Urothelium cell line (cell line): Measurements from ENCODE around the gene GABRB2.

Experiments used
- DNase-seq: peaks from one replicate; pipeline ENCODE4 v3.0.0; 2011; ENCODE audit warnings: low spot score, mixed read lengths
- FAIRE-seq: peaks from 2 replicates; lab custom pipeline; 2011; peaks lifted over from hg19 to GRCh38; lab: Jason Lieb, UNC

GABRB2 gene

DNA sequence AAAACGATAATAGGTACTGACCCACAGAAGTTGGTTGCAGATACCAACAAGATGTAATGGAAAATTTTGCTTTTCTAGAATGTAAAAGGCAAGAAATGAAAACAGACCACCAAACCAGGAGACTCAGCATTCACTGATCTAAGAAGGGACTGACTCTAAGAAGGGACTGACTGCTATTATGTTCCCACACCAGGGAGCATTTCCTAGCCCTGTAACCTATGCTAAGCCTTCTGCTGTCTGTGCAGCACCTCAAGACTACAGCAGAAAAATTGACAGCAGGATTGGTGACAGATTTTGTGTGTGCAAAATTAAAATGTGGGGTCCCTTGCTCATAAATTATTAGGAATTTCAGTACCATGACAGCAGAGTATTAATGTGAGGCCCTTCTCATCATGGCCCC lies 154.8 kb downstream of the GABRB2 start:
- FAIRE-seq (no peak), DNase-seq (no peak)

DNA sequence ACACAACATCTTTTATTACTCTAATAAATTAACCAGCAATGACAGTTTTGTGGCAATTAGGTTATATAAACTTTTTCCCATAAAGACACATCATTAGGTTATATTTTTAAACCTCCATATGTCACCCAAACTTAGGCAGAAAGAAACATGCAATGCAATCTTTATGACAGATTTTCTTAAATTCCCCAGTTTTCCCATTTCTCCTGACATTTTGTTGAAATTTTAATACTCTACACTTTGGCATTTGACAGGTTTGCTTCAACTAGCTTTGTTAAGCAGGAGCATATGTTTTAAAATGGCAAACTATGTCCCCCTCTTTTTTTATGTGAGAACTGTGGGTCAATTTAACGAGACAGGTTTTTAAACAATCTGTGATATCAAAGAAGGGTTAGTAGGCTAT lies 155.5 kb downstream of the GABRB2 start:
- FAIRE-seq (no peak), DNase-seq (no peak)

- FAIRE-seq (no peak), DNase-seq (no peak)
Measured at GRCh38 chr5:161387121-161387520, 159.4 kb downstream of the GABRB2 start.

- DNase-seq (no peak), FAIRE-seq (no peak)
Measured at GRCh38 chr5:161385027-161385426, 161.5 kb downstream of the GABRB2 start.

- DNase-seq = no peak
- FAIRE-seq = no peak
Measured at GRCh38 chr5:161382685-161383084, 163.8 kb downstream of the GABRB2 start.

DNA sequence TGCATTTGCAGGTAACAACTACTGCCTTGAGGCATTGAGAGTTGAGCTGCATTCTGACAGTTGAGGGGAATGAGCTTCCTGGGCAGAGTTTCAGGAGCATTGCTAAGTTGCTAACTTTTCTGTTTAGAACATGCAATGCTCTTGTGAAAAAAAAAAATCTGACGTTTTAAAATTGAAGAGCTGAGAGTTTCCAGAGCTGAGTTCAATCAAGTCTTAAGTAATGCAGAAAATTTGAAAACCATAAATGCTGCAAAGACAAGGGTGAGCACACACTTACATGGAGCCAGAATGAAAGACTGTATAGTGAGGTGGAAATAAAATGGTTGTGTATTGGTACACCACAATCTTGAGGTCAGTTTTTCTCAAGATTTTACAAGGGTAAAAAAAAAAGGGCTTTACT lies 166.0 kb downstream of the GABRB2 start:
- FAIRE-seq (no peak), DNase-seq (no peak)

DNA sequence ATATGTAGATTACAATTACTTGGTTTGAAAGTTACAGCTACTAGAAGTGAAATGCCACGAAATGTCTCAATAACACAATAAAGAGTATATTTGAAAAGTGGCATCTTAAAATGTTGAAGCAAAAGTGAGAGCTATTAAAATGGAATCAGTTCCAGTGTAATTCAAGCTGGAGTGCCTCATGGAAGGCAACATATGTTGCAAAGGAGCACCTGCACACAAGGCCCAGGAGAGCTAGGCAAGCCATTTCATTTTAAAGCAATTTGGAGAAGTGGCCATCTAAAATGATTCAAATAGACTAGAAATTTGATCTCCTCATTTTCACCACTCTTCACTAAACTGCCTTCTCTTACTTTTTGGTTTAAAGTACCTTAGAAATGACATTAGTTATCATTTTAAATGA lies 167.8 kb downstream of the GABRB2 start:
- no peak for DNase-seq
- FAIRE-seq = no peak

DNA sequence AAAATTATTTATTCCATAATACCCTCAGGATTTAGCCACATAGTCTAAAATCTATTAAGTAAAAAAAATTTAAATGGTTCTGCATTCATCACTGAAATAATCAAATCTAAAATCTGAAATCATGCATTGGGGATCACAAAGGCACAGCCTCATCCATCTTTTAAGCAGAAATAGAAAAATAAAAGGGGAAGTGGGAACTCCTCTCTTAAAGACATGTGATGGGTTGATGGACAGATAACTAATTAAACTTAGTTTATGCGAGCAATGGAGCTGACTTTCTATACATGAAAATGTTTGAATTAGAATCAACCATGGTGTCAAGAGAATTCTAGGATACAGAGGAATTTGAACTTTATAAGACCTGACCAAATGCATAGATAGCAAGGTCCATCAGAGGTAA lies 170.5 kb downstream of the GABRB2 start:
- no peak for FAIRE-seq

GRCh38 chr5:161373345-161373707 lies 173.2 kb downstream of the GABRB2 start:
- FAIRE-seq = no peak
- DNase-seq = no peak

More for the DNA sequence above, 170.5 kb downstream of the GABRB2 start:
- no peak for DNase-seq

DNA sequence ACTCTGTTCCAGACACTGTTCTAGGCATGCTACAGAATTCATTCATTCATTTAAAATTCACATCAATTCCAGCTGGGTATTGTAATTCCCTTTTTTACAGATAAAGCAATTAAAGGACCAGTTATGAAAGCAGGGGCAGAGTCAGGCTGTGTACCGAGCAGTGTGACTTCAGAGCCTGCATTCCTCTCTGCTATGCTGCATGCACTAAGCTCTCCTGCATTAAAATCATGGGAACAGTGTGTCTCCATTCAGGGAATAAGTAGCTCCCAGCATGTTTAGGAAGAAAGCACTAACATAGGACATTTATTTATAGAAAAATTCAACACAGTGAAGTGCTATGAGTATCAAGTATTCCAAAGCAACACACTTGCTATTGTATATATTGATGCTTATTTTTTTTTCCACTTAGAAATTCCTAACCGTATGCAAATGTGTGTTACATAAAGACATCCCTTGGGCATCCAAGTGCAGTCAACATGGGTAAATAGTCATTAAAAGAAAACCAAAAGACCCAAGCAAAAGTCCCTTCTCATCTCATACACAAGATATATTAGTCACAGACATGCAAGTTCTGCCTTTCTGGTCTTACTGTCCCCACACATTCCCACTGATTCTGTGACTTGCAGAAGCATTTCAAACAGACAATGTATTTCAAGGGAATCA lies 173.7 kb downstream of the GABRB2 start:
- FAIRE-seq (no peak), DNase-seq (no peak)

- DNase-seq (no peak), FAIRE-seq (no peak)
Measured at GRCh38 chr5:161369022-161369421, 177.5 kb downstream of the GABRB2 start.

GRCh38 chr5:161358446-161358845 lies 188.1 kb downstream of the GABRB2 start:
- FAIRE-seq (no peak), DNase-seq (no peak)

DNA sequence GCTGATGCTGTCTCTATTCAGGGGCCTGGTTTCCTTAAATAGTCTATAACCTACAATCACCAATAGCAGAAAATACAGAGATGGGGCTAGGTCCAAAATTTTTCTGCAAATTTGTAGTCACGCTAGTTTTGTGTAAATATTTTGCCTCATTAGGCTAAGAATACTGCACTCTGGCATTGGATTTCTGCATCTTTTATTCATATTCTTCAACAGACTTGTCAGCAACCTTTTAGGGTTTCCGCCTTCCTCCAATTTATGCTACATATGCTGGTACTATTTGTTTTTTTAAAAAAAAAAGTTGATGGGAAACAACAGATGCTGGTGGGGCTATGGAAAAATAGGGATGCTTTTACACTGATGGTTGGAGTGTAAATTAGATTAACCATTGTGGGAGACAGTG lies 202.3 kb downstream of the GABRB2 start:
- no peak for FAIRE-seq
- no peak for DNase-seq

- DNase-seq = no peak
- no peak for FAIRE-seq
Measured at GRCh38 chr5:161342886-161343285, 203.6 kb downstream of the GABRB2 start.

DNA sequence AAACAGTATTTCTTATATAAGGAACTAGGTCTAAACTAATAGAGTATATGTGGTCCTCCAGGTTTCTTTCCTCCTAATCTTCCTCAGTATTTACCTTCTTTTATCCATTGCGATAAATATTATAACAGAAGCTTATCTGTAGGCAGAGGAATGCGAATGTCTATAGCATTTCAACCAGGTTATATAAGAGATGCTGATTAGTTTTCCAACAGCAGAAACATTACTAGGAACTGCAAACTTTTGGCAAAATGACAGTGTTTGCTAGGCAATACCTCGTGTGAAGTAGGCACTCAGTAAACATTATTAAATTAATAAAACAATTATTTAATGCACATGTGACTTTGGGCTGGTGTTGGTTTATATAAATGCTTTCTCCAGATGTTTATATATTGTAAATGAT lies 206.5 kb downstream of the GABRB2 start:
- DNase-seq = no peak
- no peak for FAIRE-seq

DNA sequence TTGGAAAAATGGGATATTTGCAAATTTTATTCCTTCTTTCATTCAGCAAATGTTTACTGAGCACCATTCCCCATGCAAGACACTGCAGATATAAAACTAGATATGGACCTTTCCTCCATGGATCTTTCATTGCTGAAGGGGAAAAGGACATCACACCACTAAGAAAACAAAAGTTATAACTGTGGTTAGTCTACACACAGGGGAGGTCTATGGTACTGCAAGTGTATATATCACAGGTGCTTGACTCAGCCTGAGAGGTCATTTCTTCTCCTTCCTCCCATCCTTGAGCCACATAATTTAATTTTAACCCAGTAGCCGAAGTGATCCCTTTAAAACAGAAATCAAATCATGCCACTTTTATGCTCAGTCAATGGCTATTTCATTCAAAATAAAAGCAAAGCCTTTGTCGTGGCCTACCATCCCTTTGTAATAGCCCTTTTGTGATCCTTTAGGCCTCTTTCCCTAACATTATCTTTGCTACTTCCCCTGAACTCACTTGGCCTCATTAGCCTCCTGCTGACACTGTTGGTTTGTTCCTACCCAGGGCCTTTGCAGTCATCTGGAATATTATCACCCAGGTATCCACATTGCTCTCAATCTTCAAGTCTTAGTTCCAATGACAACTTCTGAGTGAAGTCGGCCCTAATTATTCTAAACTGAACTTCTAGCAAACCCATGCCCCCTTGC lies 213.2 kb downstream of the GABRB2 start:
- no peak for DNase-seq
- FAIRE-seq = no peak

DNA sequence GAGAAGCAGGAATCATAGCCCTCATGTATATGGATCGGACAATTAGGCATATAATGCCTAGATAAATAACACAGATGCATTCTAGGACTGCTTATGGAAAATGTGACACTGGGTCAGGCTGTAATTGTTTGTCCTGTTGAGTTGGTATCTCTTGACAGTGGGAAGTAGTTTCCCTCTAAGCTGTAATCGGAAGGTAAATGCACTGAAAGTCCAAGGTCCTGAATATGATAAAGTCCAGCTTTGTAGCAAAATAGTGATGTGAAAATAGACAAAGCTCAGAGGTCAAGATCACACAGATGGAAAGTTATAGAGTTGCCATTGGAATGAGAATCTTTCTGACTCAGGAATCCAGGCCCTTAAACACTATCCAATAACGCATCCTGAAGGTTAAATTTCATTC lies 214.2 kb downstream of the GABRB2 start:
- FAIRE-seq = no peak

DNA sequence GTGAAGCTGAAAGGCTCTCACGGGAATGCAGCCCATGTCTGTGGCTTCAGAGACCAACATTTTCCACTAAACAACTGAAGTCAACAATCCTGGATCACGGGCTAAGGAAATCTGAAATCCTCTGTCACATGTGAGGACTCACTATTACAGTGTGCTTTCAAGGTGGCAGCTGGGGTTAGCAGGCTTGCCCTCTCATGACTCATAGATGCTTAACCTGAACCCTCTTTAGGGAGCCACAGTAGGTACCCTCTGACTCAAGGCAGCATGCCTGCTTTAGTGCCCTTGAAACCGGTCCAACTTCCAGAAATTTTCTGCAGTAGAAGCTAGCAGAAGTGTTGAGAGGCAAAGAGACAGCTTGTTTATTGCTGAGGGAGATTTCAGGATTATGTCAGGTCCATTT lies 232.5 kb downstream of the GABRB2 start:
- DNase-seq (peak; percentile 14), FAIRE-seq (no peak)

More for the DNA sequence above, 214.2 kb downstream of the GABRB2 start:
- DNase-seq = no peak

DNA sequence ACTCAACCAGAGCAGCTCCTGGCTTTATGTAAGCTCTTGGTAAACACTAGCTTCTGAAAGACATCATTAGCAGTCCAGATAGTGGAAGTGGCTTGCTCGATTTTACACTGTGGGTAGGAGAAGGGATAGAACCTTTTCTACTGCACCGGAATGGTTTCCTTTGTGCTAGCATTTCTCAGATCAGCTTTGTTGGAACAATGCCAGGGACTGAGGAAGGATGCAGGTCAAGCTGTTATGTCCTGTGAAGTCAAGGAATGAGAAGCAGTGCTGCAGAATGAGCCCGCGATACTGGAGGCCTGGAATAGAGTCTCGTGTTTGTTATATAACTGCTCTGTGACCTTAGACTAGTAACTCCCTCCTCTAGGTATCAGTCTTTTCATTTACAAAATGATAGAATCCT lies 233.6 kb downstream of the GABRB2 start:
- DNase-seq (no peak), FAIRE-seq (no peak)

DNA sequence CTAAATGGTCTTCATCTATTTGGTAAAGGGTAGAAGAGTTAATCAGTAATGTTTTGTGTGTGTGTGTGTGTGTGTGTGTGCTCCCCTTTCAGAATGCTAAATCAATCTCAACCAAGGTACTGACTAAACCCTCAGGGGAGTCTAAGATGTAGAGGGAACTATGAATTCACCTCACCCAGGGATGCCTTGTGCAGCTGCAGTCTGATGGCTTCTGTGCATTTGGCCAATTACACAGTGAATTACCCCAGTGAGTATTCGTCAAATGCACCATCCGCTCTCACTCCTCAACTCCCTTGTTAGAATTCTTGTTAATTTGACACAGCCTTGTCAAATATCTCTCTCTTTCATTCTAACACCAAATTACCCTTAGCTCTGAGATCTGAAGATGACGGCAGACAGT lies 234.6 kb downstream of the GABRB2 start:
- no peak for DNase-seq
- no peak for FAIRE-seq

DNA sequence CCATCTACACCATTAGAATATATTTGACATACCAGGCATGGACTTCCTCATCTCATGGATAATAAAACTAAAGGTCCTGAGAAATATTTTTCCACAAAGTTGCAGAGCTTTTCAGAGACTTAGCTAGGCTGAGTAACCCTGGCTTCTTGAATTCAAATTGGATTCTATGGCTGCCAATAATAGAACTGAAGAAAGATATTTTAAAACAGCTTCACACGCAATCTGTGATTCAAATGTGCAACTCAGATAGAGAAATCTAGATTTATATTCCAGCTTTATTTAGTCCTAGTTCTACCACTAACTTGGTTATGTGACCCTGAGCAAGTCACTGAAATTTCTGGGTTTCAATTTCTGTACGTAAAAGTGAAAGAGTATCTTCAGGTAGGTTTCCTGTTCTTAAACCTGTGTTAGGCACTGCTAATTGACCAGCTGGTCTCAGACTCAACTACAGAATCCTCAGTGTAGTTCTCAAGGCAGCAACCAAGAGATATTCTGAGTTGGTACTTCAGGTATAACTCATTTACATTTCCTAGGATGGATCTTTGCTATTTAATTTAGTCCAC lies 235.3 kb downstream of the GABRB2 start:
- DNase-seq (no peak), FAIRE-seq (no peak)

- no peak for DNase-seq
- no peak for FAIRE-seq
Measured at GRCh38 chr5:161306351-161306995, 240.1 kb downstream of the GABRB2 start.
